Amniotic epithelial cell (primary cell): ENCODE data around the gene UBE2I.
A peak's percentile ranks its signal among the peaks of the same experiment; 100 is the strongest.

Experiments used
- DNase-seq: peaks from one replicate; pipeline ENCODE4 v3.0.0-alpha.2; 2010; ENCODE audit warnings: low read depth

Gene UBE2I

GRCh38 chr16:1343428-1344242 is 34.2 kb downstream of the UBE2I start:
- no peak for DNase-seq

- DNase-seq = no peak
These were observed 35.1 kb downstream of the UBE2I start for GRCh38 chr16:1344499-1344898.

GRCh38 chr16:1345087-1345486 is 35.7 kb downstream of the UBE2I start:
- no peak for DNase-seq

- no peak for DNase-seq
These were observed 36.4 kb downstream of the UBE2I start for GRCh38 chr16:1345651-1346421.

- DNase-seq = no peak
These were observed 37.2 kb downstream of the UBE2I start for GRCh38 chr16:1346422-1347285.

GRCh38 chr16:1347286-1347855 is 37.9 kb downstream of the UBE2I start:
- no peak for DNase-seq

GRCh38 chr16:1347962-1348361 is 38.5 kb downstream of the UBE2I start:
- DNase-seq = no peak

- DNase-seq = no peak
These were observed 39.0 kb downstream of the UBE2I start for GRCh38 chr16:1348441-1348840.

- DNase-seq = no peak
These were observed 39.5 kb downstream of the UBE2I start for GRCh38 chr16:1348926-1349325.

- no peak for DNase-seq
These were observed 39.9 kb downstream of the UBE2I start for GRCh38 chr16:1349351-1349750.

GRCh38 chr16:1349951-1350350 is 40.5 kb downstream of the UBE2I start:
- no peak for DNase-seq

- no peak for DNase-seq
These were observed 41.3 kb downstream of the UBE2I start for GRCh38 chr16:1350691-1351090.

GRCh38 chr16:1351215-1351581 is 41.8 kb downstream of the UBE2I start:
- DNase-seq = no peak

GRCh38 chr16:1351582-1352362 is 42.3 kb downstream of the UBE2I start, which contains the start of the genes GNPTG and TSR3:
Gene GNPTG, plus strand, starts transcription at chr16:1351931. Its CDS starts 35 bp downstream, at chr16:1351966.
Gene TSR3, minus strand, starts transcription at chr16:1351878. Its CDS starts 74 bp downstream, at chr16:1351804.
- peak; percentile 79 for DNase-seq

- no peak for DNase-seq
These were observed 45.5 kb downstream of the UBE2I start for GRCh38 chr16:1354815-1355540.

- DNase-seq = no peak
These were observed 46.2 kb downstream of the UBE2I start for GRCh38 chr16:1355591-1355990.

GRCh38 chr16:1356061-1356900 is 46.8 kb downstream of the UBE2I start:
- DNase-seq = no peak

- no peak for DNase-seq
These were observed 48.6 kb downstream of the UBE2I start for GRCh38 chr16:1357906-1358566.
